OCI-LY3 (cell line): ENCODE results near the gene SIX2.

Experiments used
- H2AFZ ChIP-seq: fragments of 200-600, 300-600 bp; shearing (Covaris generic); 2 replicates; pipeline ENCODE4 v1.6.0; 2014; ENCODE audit warnings: antibody characterized with exemption, low read depth, low read length
- H3K27ac ChIP-seq: fragments of 200-600, 300-600 bp; sonication (generic); 2 replicates; pipeline ENCODE4 v1.5.1; 2014; ENCODE audit warnings: mild to moderate bottlenecking, low read length, moderate library complexity, mixed read lengths
- H3K27me3 ChIP-seq: fragments of 200-600, 300-600 bp; sonication (generic); 2 replicates; pipeline ENCODE4 v1.6.1; 2014; ENCODE audit warnings: low read depth, low read length, mixed read lengths
- H3K36me3 ChIP-seq: fragments of 200-600, 300-600 bp; sonication (generic); replicated peaks from 2 replicates; pipeline ENCODE3; 2014; ENCODE audit warnings: low read depth, low read length, mixed read lengths
- H3K4me1 ChIP-seq: fragments of 300-600, 200-600 bp; sonication (generic); 2 replicates; pipeline ENCODE4 v1.6.1; 2014; ENCODE audit warnings: low read length, mixed read lengths
- H3K4me2 ChIP-seq: fragments of 200-600, 300-600 bp; sonication (generic); 2 replicates; pipeline ENCODE4 v1.6.1; 2014; ENCODE audit warnings: low read length, mixed read lengths
- H3K4me3 ChIP-seq: fragments of 300-600, 200-600 bp; sonication (generic); 2 replicates; pipeline ENCODE4 v1.5.1; 2014; ENCODE audit warnings: antibody characterized with exemption, mild to moderate bottlenecking, low read length, moderate library complexity
- H3K79me2 ChIP-seq: fragments of 300-600, 200-600 bp; shearing (Covaris generic); 2 replicates; pipeline ENCODE4 v1.6.1; 2014; ENCODE audit warnings: mild to moderate bottlenecking, low read length, mixed read lengths
- H3K9ac ChIP-seq: fragments of 300-600, 200-600 bp; shearing (Covaris generic); 2 replicates; pipeline ENCODE4 v1.6.0; 2014; ENCODE audit warnings: mild to moderate bottlenecking, low read length, moderate library complexity
- H3K9me3 ChIP-seq: fragments of 200-600, 300-600 bp; shearing (Covaris generic); 2 replicates; pipeline ENCODE4 v1.6.1; 2014; ENCODE audit warnings: low read length, mixed read lengths; ENCODE audit not compliant: insufficient read depth
- H4K20me1 ChIP-seq: fragments of 200-600, 300-600 bp; sonication (generic); 2 replicates; pipeline ENCODE4 v1.6.1; 2016; ENCODE audit warnings: low read length, mixed read lengths; ENCODE audit not compliant: insufficient read depth
- EZH2phosphoT487 ChIP-seq: fragments of 200-600 bp; shearing (Covaris generic); IDR thresholded peaks from 2 replicates; pipeline ENCODE4 v1.6.1; 2018; ENCODE audit warnings: antibody characterized with exemption, mixed run types, low read depth
- TF ChIP-seq, protein P1 (sequence below): fragments of 200-600, 300-600 bp; sonication (generic); IDR thresholded peaks from 2 replicates; pipeline ENCODE4 v1.5.1; 2014; ENCODE audit warnings: antibody characterized with exemption, low read length, low read depth

SIX2 gene

GRCh38 chr2:45009303-45009927 is at the start of gene SIX2:
Gene SIX2 (minus strand): TSS chr2:45009452. CDS start chr2:45009110, 342 bp downstream.
- no peak within 1 kb of the TSS for H3K4me2 ChIP-seq
- no peak within 1 kb of the TSS for H2AFZ ChIP-seq
- no peak within 1 kb of the TSS for H3K27ac ChIP-seq
- no peaks in the 10 kb centered on the region for H3K27me3 ChIP-seq
- no peak for TF ChIP-seq EZH2phosphoT487
- TF ChIP-seq, protein P1, sequence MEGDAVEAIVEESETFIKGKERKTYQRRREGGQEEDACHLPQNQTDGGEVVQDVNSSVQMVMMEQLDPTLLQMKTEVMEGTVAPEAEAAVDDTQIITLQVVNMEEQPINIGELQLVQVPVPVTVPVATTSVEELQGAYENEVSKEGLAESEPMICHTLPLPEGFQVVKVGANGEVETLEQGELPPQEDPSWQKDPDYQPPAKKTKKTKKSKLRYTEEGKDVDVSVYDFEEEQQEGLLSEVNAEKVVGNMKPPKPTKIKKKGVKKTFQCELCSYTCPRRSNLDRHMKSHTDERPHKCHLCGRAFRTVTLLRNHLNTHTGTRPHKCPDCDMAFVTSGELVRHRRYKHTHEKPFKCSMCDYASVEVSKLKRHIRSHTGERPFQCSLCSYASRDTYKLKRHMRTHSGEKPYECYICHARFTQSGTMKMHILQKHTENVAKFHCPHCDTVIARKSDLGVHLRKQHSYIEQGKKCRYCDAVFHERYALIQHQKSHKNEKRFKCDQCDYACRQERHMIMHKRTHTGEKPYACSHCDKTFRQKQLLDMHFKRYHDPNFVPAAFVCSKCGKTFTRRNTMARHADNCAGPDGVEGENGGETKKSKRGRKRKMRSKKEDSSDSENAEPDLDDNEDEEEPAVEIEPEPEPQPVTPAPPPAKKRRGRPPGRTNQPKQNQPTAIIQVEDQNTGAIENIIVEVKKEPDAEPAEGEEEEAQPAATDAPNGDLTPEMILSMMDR: no peak
- H3K9ac ChIP-seq: no peak within 1 kb of the TSS
- no peaks in the 10 kb centered on the region for H3K36me3 ChIP-seq
- H3K4me1 ChIP-seq: no peaks in the 10 kb centered on the region
- no peak within 1 kb of the TSS for H3K4me3 ChIP-seq
- H3K79me2 ChIP-seq: no peaks in the 10 kb centered on the region
- H4K20me1 ChIP-seq: no peaks in the 10 kb centered on the region
- no peaks in the 10 kb centered on the region for H3K9me3 ChIP-seq

DNA sequence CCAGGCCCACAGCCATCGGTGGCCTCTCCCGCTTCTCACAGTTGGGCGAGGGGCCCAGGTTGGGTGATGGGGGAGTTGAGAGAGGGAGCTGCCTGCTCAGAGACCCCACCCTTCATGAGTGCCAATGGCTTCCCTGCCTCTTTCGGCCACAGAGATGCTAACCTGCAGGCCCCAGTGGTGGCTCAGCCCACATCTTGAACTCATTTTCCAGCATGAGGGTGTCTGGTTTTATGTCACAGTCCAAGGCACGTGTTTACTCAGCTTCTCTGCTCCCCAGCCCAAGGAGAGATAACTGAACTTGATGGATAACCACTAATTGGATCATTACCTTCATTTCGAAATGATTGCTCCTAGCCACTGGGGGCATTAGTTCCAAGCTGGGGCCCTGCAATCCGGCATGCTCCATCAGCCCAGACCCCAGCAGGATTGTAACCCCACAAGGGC is 45.9 kb upstream of the SIX2 start:
- Histone ChIP-seq H3K4me3 (no peak overlapping the region), H2AFZ (no peak overlapping the region), H3K4me2 (no peak overlapping the region), H4K20me1 (no peaks in the 10 kb centered on the region), H3K9ac (no peak overlapping the region), H3K36me3 (no peaks in the 10 kb centered on the region), H3K79me2 (no peaks in the 10 kb centered on the region), H3K9me3 (no peaks in the 10 kb centered on the region), H3K4me1 (no peaks in the 10 kb centered on the region), H3K27me3 (no peaks in the 10 kb centered on the region), H3K27ac (no peak overlapping the region)
- TF ChIP-seq, protein P1: no peak
- TF ChIP-seq EZH2phosphoT487: no peak

GRCh38 chr2:45053966-45054365 is 44.7 kb upstream of the SIX2 start:
- no peak overlapping the region for H2AFZ ChIP-seq
- no peaks in the 10 kb centered on the region for H4K20me1 ChIP-seq
- H3K4me3 ChIP-seq: no peak overlapping the region
- no peak overlapping the region for H3K4me2 ChIP-seq
- TF ChIP-seq, protein P1: no peak
- H3K9ac ChIP-seq: no peak overlapping the region
- H3K27ac ChIP-seq: no peak overlapping the region
- H3K36me3 ChIP-seq: no peaks in the 10 kb centered on the region
- no peaks in the 10 kb centered on the region for H3K9me3 ChIP-seq
- no peaks in the 10 kb centered on the region for H3K4me1 ChIP-seq
- H3K79me2 ChIP-seq: no peaks in the 10 kb centered on the region
- no peaks in the 10 kb centered on the region for H3K27me3 ChIP-seq

GRCh38 chr2:45052388-45052928 is 43.2 kb upstream of the SIX2 start:
- Histone ChIP-seq H3K27me3 (no peaks in the 10 kb centered on the region), H3K9me3 (no peaks in the 10 kb centered on the region), H3K36me3 (no peaks in the 10 kb centered on the region), H3K4me3 (no peak overlapping the region), H3K79me2 (no peaks in the 10 kb centered on the region), H3K9ac (no peak overlapping the region), H2AFZ (no peak overlapping the region), H3K27ac (no peak overlapping the region), H4K20me1 (no peaks in the 10 kb centered on the region), H3K4me1 (no peaks in the 10 kb centered on the region), H3K4me2 (no peak overlapping the region)
- TF ChIP-seq EZH2phosphoT487: no peak
- TF ChIP-seq, protein P1: no peak
